ENCODE results near the gene ZDHHC5.

Gene ZDHHC5

GRCh38 chr11:57729479-57729878, 61.6 kb downstream of the ZDHHC5 start:
- no peak for DNase-seq (ENCODE audit: low read depth)

DNA sequence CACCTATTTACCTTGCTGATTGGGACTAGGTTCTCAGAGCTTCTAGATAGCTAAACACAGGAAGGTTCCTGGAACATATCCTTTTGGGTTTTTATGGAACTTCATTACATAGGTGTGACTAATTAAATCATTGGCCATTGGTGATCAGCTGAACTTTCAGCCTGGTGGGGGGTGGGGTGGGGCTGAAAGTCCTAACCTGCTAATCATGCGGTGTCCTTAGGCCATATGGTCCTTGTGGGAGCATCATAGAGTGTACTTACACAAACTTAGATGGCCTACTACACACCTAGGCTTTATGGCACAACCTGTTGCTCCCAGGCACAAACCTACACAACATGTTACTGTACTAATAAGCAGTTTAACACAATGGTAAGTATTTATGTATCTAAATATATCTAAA, 64.7 kb downstream of the ZDHHC5 start:
- DNase-seq (ENCODE audit: low read depth): no peak

GRCh38 chr11:57735619-57736298, 67.8 kb downstream of the ZDHHC5 start:
- DNase-seq (ENCODE audit: low read depth): no peak

- DNase-seq (ENCODE audit: low read depth): peak; percentile 80
Observed at GRCh38 chr11:57741132-57742086, 73.5 kb downstream of the ZDHHC5 start, which contains the start of gene SELENOH. SELENOH (plus strand) TSS chr11:57741491; CDS start chr11:57741596, 105 bp downstream.

DNA sequence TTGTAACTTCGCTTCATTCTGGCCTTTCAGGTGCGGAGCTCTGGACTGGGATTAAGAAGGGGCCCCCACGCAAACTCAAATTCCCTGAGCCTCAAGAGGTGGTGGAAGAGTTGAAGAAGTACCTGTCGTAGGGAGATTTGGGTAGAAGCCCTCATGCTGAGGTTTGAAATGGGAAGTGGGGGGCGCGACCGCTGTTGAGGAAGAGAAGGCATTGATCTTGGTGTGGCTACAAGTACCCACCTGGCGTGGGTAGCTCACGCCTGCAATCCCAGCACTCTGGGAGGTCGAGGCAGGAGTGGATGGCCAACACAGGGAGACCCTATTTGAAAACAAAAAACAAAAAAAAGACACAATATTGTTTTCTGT, 74.2 kb downstream of the ZDHHC5 start:
- DNase-seq (ENCODE audit: low read depth): no peak

DNA sequence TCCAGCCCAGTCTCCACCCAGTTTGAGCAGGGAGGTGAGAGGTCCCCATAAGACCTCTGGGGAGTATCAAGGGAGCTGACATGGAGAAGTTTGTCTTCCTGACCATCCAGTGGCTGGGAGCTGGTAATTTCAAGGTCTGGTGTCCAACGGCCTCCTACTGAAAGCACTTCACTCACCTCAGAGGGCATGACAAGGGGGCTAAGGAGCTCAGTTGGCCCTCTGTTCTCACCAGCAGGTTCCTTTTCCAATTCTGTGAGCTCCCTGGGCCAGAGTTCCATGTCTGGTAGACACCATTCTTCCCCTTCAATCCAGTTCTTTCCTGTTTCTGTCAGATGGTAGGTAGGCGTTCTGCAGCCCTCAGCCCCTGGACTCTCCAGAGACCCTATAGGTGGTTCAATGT, 76.4 kb downstream of the ZDHHC5 start:
- no peak for DNase-seq (ENCODE audit: low read depth)

GRCh38 chr11:57745206-57745605, 77.3 kb downstream of the ZDHHC5 start:
- DNase-seq (ENCODE audit: low read depth): no peak

GRCh38 chr11:57746920-57747319, 79.0 kb downstream of the ZDHHC5 start:
- DNase-seq (ENCODE audit: low read depth): no peak

All from stimulated activated CD8-positive, alpha-beta memory T cell treated with anti-CD3 and anti-CD28 coated beads, Interleukin-15, amount 100 ng/mL, for 1 hour (primary cell).